ENCODE data around the gene ANK3. TPM values are rescaled to one million over a fixed set of nuclear protein-coding genes. Genes with fewer than 3 reads are reported as not detected.

The ANK3 gene
- polyA plus RNA-seq, 1 donor (not counting 4 experiments of a cell fraction or from before 2014, with no cell fraction given), result 8.3 TPM

- H3K9ac ChIP-seq (ENCODE audit: control insufficient read depth, extremely low read depth, insufficient read depth, low read length), result no peak overlapping the region
- H3K4me2 ChIP-seq (ENCODE audit: control insufficient read depth, extremely low read depth, insufficient read depth, low read depth, low read length), result no peak overlapping the region
- no peak overlapping the region for H2AFZ ChIP-seq (ENCODE audit: control insufficient read depth, low read length)
- H3K9me3 ChIP-seq (ENCODE audit: control insufficient read depth, low read depth, low read length), result no peaks in the 10 kb centered on the region
- no peaks in the 10 kb centered on the region for H3K27me3 ChIP-seq (ENCODE audit: control insufficient read depth, extremely low read depth, insufficient read depth, low read length)
- FAIRE-seq (no peak), DNase-seq (ENCODE audit: low read depth, low spot score) (no peak)
- dilution Hi-C loops (cut with MboI; ENCODE audit: extremely low pct_ligation_motif_present, low sequenced_read_pairs), result loop anchor here (25.0 kb wide), 1 partner anchor 94 kb away; no protein-coding TSS in a partner anchor
- H3K4me1 ChIP-seq (ENCODE audit: control insufficient read depth, extremely low read depth, insufficient read depth, low read length), result no peaks in the 10 kb centered on the region
- no peak overlapping the region for H3K4me3 ChIP-seq (ENCODE audit: control insufficient read depth in 2 of 3, extremely low read depth in 1 of 3, insufficient read depth in 2 of 3, low read depth in 1 of 3, low read length in 3 of 3)
- no peaks in the 10 kb centered on the region for H3K79me2 ChIP-seq (ENCODE audit: control insufficient read depth, insufficient read depth, low read length)
- H3K9me1 ChIP-seq (ENCODE audit: control insufficient read depth, extremely low read depth, insufficient read depth, low read length), result no peaks in the 10 kb centered on the region
- no peaks in the 10 kb centered on the region for H4K20me1 ChIP-seq (ENCODE audit: control insufficient read depth, extremely low read depth, insufficient read depth, low read length)
- TF ChIP-seq CTCF (optimal IDR thresholded peaks at IDR 0.05 in 1 of 3, IDR thresholded peaks at IDR 0.05 in 1 of 3, conservative IDR thresholded peaks at IDR 0.05 in 1 of 3; ENCODE audit: extremely low read depth in 1 of 3, insufficient read depth in 2 of 3, low read length in 3 of 3), result no peak
- TF ChIP-seq EZH2 (IDR thresholded peaks at IDR 0.05; ENCODE audit: low read length), result no peak
- H3K36me3 ChIP-seq (ENCODE audit: control insufficient read depth in 2 of 2, extremely low read depth in 1 of 2, insufficient read depth in 2 of 2, low read length in 2 of 2), result no peaks in the 10 kb centered on the region
- H3K27ac ChIP-seq (ENCODE audit: control insufficient read depth, insufficient read depth, low read length), result no peak overlapping the region
Observed at GRCh38 chr10:60206735-60207134, 182.9 kb downstream of the ANK3 start.

DNA sequence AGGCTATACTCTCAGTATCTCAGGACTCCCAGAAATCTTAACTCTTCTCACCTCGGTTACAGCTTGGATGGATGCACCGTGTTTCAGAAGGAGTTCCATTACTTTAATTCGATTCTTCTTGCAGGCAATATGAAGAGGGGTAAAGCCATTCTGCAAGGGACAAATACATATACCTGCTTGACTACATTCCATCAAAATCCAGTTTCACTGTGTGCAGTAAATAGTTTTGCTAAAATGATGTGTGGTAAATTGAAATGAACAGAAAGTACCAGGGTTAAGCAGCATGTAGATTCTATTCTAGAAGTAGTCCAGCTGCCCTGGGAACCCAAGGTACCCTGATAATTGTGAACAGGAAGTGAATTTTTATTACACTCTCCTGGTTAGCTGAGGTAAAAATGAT, 183.9 kb downstream of the ANK3 start:
- Histone ChIP-seq H3K4me3 (ENCODE audit: control insufficient read depth in 2 of 3, extremely low read depth in 1 of 3, insufficient read depth in 2 of 3, low read depth in 1 of 3, low read length in 3 of 3) (no peak overlapping the region), H3K27me3 (ENCODE audit: control insufficient read depth, extremely low read depth, insufficient read depth, low read length) (no peaks in the 10 kb centered on the region), H4K20me1 (ENCODE audit: control insufficient read depth, extremely low read depth, insufficient read depth, low read length) (no peaks in the 10 kb centered on the region), H3K79me2 (ENCODE audit: control insufficient read depth, insufficient read depth, low read length) (no peaks in the 10 kb centered on the region), H3K36me3 (ENCODE audit: control insufficient read depth in 2 of 2, extremely low read depth in 1 of 2, insufficient read depth in 2 of 2, low read length in 2 of 2) (no peaks in the 10 kb centered on the region), H3K9me1 (ENCODE audit: control insufficient read depth, extremely low read depth, insufficient read depth, low read length) (no peaks in the 10 kb centered on the region), H3K9ac (ENCODE audit: control insufficient read depth, extremely low read depth, insufficient read depth, low read length) (no peak overlapping the region), H3K27ac (ENCODE audit: control insufficient read depth, insufficient read depth, low read length) (no peak overlapping the region), H3K4me1 (ENCODE audit: control insufficient read depth, extremely low read depth, insufficient read depth, low read length) (no peaks in the 10 kb centered on the region), H3K4me2 (ENCODE audit: control insufficient read depth, extremely low read depth, insufficient read depth, low read depth, low read length) (no peak overlapping the region), H2AFZ (ENCODE audit: control insufficient read depth, low read length) (no peak overlapping the region), H3K9me3 (ENCODE audit: control insufficient read depth, low read depth, low read length) (no peaks in the 10 kb centered on the region)
- dilution Hi-C loops (cut with MboI; ENCODE audit: extremely low pct_ligation_motif_present, low sequenced_read_pairs), result loop anchor here (25.0 kb wide), 1 partner anchor 93 kb away; no protein-coding TSS in a partner anchor
- DNase-seq (ENCODE audit: low read depth, low spot score) (no peak), FAIRE-seq (no peak)
- no peak for TF ChIP-seq EZH2 (IDR thresholded peaks at IDR 0.05; ENCODE audit: low read length)
- no peak for TF ChIP-seq CTCF (optimal IDR thresholded peaks at IDR 0.05 in 1 of 3, IDR thresholded peaks at IDR 0.05 in 1 of 3, conservative IDR thresholded peaks at IDR 0.05 in 1 of 3; ENCODE audit: extremely low read depth in 1 of 3, insufficient read depth in 2 of 3, low read length in 3 of 3)

All from keratinocyte (primary cell).